Right lobe of liver (tissue), 6 donors: ENCODE data around the gene ATRIP. TPM values are rescaled to one million over a fixed set of nuclear protein-coding genes. Genes with fewer than 3 reads are reported as not detected.

Experiments used
- ATAC-seq, 4 donors: fragments of 200-7000 bp; cut with Tn5 transposase; one replicate each; pipeline ENCODE4 v1.9.1; 2020; ENCODE audit warnings: mild to moderate bottlenecking in 4 of 4, moderate library complexity in 4 of 4
- DNase-seq, 3 donors: peaks; one replicate each; pipeline ENCODE4 v3.0.0-alpha.2; 2020
- H3K27ac ChIP-seq, 3 donors: fragments of 200-600 bp; one replicate each; pipeline ENCODE4 v1.8.0; 2022
- H3K27me3 ChIP-seq, 2 donors: fragments of 200-600 bp; one replicate each; pipeline ENCODE4 v1.8.0; 2022
- H3K36me3 ChIP-seq, 4 donors: fragments of 200-600 bp; sonication (generic) in 1 of 4; one replicate each; pipeline versions ENCODE4 v1.5.1 to v1.8.0; 2017 to 2022; ENCODE audit warnings: control low read depth in 1 of 4
- H3K4me1 ChIP-seq, 4 donors: fragments of 200-600 bp; sonication (generic) in 1 of 4; one replicate each; pipeline versions ENCODE4 v1.5.1 to v1.8.0; 2017 to 2022; ENCODE audit warnings: control low read depth in 1 of 4
- H3K4me3 ChIP-seq, 3 donors: fragments of 200-600 bp; one replicate each; pipeline ENCODE4 v1.8.0; 2022
- H3K9me3 ChIP-seq, 4 donors: fragments of 200-600 bp; sonication (generic) in 1 of 4; one replicate each; pipeline versions ENCODE4 v1.5.1 to v1.8.0; 2017 to 2022; ENCODE audit warnings: control low read depth in 1 of 4
- POLR2A ChIP-seq: fragments of 450-650 bp; IDR thresholded peaks from one replicate; pipeline ENCODE4 v1.6.1; 2017; ENCODE audit warnings: antibody characterized with exemption, mild to moderate bottlenecking
- WGBS: methylation state at CpG from one replicate; pipeline ENCODE4 v1.1.6; 2018; ENCODE audit warnings: low coverage, low lambda C conversion rate; ENCODE audit not compliant: insufficient coverage; ENCODE audit errors: missing lambda C conversion rate; 5-methylcytosine and 5-hydroxymethylcytosine counted together
- intact Hi-C, 2 donors: fragments of 100-400 bp; cut with DNase I; formaldehyde crosslinking; loops; one replicate each; pipeline versions ENCODE4 v1.11.2 to v1.14.1; 2022
- total RNA-seq, 6 experiments: library from RNA; depleted of rRNA in 2 of 6; stranded (reverse); fragments of >200 nt in 2 of 6; fragmentation: NEBNext Ultra II Directional in 3 of 6; extraction: Animal tissue kit (Norgen Biotek cat#: 25700) in 3 of 6; gene quantifications; one replicate each; pipeline versions ENCODE4 v1.1.0 to v1.2.4, GENCODE V29; 2016 to 2023
- TF ChIP-seq, protein P1 (sequence below), 4 donors: fragments of 200-600 bp in 3 of 4; fragments of 450-650 bp in 1 of 4; IDR thresholded peaks; one replicate each; pipeline versions ENCODE4 v1.5.1 to v1.8.0; 2016 to 2022; ENCODE audit warnings: antibody characterized with exemption in 4 of 4, mild to moderate bottlenecking in 2 of 4
- donor health status: DM: no; HTN: yes; CAD: no.
- donor health status: DM: no; HTN: no; CAD: no.
- donor health status: DM: no; HTN: no; CAD: no.
- donor health status: DM: no; HTN: yes; CAD: no.
- donor health status: DM: no; HTN: yes; CAD: no.

Gene ATRIP
- total RNA-seq, 6 experiments from 2014 or later: 2.4 to 4.5 (median 3.2) TPM

DNA sequence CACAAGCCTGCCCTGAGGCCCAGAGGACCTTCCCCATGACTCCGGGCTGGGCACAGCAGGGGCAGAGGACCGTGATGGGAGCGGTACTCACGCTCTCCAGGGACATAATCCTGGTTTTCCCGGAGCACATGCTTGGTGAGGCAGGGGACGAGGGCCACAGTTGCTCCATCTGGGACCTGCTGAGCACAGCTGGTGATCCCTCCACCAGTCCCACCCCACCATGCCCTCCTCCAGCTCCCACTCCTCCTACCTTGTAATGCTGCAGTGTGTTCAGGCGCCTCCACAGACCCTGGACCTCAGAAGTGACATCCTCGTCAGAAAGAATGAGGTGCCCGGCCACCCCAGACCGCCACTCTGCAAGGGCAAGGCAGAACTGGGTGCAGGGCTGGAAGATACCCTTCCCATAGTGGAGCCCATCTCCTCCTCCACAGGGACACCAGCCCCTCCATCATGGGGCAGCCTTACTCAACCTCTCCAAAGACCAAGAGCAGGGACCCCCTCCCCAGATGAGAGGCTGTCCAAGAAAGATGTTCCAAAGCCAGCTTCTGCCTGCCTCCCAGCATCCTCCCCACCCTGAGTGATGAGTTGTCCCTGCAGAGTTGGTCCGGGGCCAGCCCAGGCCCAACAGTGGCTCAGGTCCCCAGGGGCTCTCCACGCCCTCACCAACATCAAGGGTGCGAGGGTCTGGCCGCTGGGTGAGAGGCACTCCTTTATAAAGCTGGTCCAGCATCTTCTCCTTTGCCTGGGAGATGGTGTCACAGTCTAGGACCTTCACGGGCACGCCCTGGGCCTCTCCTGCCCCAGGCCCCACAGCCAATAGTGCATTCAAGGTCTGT is 36.1 kb upstream of the ATRIP start:
- H3K4me1 ChIP-seq: no peaks in the 10 kb centered on the region
- H3K4me3 ChIP-seq: no peak overlapping the region
- H3K9me3 ChIP-seq: no peaks in the 10 kb centered on the region
- 96% methylated on average over 4 of the region's 16 CpGs for WGBS
- TF ChIP-seq, protein P1, sequence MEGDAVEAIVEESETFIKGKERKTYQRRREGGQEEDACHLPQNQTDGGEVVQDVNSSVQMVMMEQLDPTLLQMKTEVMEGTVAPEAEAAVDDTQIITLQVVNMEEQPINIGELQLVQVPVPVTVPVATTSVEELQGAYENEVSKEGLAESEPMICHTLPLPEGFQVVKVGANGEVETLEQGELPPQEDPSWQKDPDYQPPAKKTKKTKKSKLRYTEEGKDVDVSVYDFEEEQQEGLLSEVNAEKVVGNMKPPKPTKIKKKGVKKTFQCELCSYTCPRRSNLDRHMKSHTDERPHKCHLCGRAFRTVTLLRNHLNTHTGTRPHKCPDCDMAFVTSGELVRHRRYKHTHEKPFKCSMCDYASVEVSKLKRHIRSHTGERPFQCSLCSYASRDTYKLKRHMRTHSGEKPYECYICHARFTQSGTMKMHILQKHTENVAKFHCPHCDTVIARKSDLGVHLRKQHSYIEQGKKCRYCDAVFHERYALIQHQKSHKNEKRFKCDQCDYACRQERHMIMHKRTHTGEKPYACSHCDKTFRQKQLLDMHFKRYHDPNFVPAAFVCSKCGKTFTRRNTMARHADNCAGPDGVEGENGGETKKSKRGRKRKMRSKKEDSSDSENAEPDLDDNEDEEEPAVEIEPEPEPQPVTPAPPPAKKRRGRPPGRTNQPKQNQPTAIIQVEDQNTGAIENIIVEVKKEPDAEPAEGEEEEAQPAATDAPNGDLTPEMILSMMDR (IDR thresholded peaks at IDR 0.05): no peak
- no peak for TF ChIP-seq POLR2A
- H3K27ac ChIP-seq: no peak overlapping the region
- ATAC-seq (no peak), DNase-seq (peak in 2 of 3 donors; percentile 8 to 43)
- peaks cover 0 to 98% (median 42%) of the 10 kb centered on the region in 4 donors for H3K36me3 ChIP-seq
- intact Hi-C loops: no loop called here
- H3K27me3 ChIP-seq: no peaks in the 10 kb centered on the region

DNA sequence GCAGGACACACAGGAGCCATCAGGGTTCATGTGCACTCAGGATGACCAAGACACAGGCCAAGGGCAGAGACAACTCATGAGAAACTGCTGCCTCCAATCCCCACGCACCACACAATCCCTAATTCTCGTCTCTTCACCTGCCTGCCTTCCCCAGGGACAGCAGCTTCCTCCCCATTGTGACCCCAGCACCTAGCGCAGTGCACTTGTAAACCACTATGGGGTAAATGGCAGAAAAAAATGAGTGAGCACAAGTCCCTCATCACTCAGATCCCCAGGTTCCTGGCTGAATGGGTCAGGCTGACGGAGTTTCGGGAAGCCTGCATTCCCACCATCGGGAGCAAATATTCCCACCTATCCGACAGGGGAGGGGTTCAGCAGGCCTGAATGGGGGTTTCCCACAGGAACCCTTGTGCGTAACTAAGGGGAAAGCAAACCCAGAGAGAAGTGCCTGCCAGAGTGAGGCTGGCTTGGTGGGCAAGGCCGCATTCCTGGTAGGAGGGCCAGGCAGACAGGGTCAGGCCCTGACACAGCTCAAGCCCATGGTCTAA is 35.4 kb upstream of the ATRIP start:
- Histone ChIP-seq H3K36me3 (peaks cover 0 to 98% (median 41%) of the 10 kb centered on the region in 4 donors), H3K4me1 (no peaks in the 10 kb centered on the region), H3K4me3 (no peak overlapping the region), H3K9me3 (no peaks in the 10 kb centered on the region), H3K27me3 (no peaks in the 10 kb centered on the region), H3K27ac (no peak overlapping the region)
- DNase-seq (peak in 2 of 3 donors; percentile 11 to 29), ATAC-seq (no peak)
- 88% methylated on average over 8 of the region's 9 CpGs for WGBS
- TF ChIP-seq, protein P1 (IDR thresholded peaks at IDR 0.05): no peak
- no peak for TF ChIP-seq POLR2A
- intact Hi-C loops: no loop called here

DNA sequence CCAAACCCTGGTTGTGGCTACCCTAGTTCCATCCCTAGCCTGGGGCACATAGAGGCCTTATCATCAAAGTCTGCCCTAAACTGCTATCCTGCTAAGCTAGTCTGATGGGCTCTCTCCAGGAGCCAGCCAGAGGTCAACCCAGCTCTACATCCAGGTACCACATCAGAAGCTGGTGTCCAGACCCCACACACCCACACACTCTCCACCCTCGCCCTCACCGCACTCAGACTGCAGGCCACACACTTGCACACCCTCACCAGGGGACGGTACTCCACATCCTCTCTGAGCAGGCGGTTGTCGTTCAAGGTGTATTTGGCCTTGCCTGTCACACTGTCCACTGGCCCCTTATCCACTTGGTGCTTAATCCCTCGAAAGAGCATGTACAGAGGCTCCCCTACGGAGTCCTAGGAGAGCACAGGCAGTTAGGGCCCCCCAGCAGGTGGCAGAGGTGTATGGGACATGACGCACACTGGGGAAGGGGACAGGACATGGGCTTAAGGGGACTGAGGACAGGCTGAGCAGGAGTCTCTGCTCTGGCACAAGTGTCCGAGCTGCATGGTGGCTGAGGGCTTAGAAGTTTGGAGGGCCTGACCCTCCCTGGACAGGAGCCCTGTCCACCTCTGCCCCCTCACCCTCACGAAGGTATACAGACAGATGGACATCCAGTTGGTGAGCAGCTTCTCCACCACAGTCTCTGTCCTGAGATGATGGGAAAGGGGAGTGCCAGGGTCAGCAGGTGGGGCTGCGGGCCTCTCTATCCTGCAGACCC is 34.7 kb upstream of the ATRIP start:
- Histone ChIP-seq H3K27ac (no peak overlapping the region), H3K27me3 (no peaks in the 10 kb centered on the region), H3K36me3 (peaks cover 0 to 98% (median 40%) of the 10 kb centered on the region in 4 donors), H3K9me3 (no peaks in the 10 kb centered on the region), H3K4me1 (no peaks in the 10 kb centered on the region), H3K4me3 (no peak overlapping the region)
- TF ChIP-seq, protein P1 (IDR thresholded peaks at IDR 0.05): no peak
- no peak for TF ChIP-seq POLR2A
- WGBS: 90% methylated on average over 2 of the region's 11 CpGs
- intact Hi-C loops: no loop called here
- DNase-seq (peak in 2 of 3 donors; percentile 12 to 38), ATAC-seq (no peak)

DNA sequence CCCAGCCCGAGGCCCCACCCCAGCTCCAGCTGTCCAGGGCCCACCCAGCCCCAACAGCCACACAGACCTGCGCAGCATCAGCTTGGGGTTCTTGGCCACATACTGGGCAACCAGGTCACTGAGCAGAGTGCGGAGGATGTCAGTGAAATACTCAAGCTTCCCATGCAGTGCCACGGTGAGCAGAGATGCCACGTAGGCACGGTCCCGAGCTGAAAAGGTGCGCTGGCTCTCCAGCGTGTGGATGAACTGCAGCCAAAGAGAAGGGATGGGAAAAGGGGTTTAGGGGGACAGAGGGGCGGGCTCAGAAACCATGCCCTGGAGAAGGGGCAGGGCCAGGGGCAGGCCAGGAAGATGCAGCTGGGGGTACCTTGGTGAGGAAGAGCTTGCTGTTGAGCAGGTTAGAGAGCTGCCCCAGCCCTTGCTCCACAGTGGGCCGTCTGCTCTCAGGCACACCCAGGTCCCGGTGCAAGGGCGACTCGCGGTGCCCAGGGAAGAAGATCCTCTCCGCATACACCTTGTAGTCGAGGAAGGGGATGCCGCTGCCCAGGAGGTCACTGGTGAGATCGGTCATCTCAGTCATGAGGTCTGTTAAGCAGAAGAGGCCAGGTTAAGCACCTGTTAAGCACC is 34.0 kb upstream of the ATRIP start:
- intact Hi-C loops: no loop called here
- H3K4me1 ChIP-seq: no peaks in the 10 kb centered on the region
- no peaks in the 10 kb centered on the region for H3K9me3 ChIP-seq
- ATAC-seq: no peak
- no peaks in the 10 kb centered on the region for H3K27me3 ChIP-seq
- WGBS: 83% methylated on average over 6 of the region's 19 CpGs
- no peak overlapping the region for H3K4me3 ChIP-seq
- DNase-seq: peak in 2 of 3 donors; percentile 42 to 46
- H3K36me3 ChIP-seq: peaks cover 0 to 99% (median 41%) of the 10 kb centered on the region in 4 donors
- no peak overlapping the region for H3K27ac ChIP-seq
- TF ChIP-seq, protein P1 (IDR thresholded peaks at IDR 0.05): no peak
